ENCODE measurements around the gene HLA-A. TPM values are rescaled to one million over a fixed set of nuclear protein-coding genes. Genes with fewer than 3 reads are reported as not detected.
A peak's percentile ranks its signal among the peaks of the same experiment; 100 is the strongest.
"Not testable (repeated sequence)": the region's sequence is repeated elsewhere in the genome, so short reads cannot be mapped to it uniquely, and the experiment has no call there.

HLA-A gene
- total and polyA plus RNA-seq, 2 of the 13 experiments (the other 11 are each of a cell fraction or from before 2014, with no cell fraction given): 345 to 527 TPM

DNA sequence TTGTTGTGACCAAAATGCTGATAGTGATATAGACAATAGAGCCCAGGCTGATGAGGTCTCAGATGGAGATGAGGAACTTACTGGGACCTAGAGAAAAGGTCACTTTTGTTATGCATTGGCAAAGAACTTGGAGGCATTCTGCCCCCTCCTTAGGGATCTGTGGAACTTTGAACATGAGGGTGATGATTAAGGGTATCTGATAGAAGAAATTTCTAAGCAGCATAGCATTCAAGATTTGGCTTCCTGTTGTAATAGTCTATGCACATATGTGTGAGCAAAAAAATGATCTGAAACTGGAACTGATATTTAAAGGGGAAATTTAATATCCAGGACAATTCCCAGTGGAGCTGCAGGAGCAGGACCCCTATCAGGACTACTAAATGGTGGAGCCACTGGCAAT, 17.1 kb downstream of the HLA-A start:
- Histone ChIP-seq H3K79me2 (ENCODE audit: insufficient read depth, low read length) (peaks cover 8% of the 10 kb centered on the region), H3K9me3 (ENCODE audit: low read length) (no peaks in the 10 kb centered on the region), H3K4me2 (ENCODE audit: low read depth, low read length) (no peak overlapping the region), H4K20me1 (ENCODE audit: insufficient read depth, low read length) (no peaks in the 10 kb centered on the region), H3K4me3 (replicated peaks in 1 of 3; ENCODE audit: insufficient read depth in 1 of 3, low read depth in 2 of 3, low read length in 3 of 3) (no peak overlapping the region), H3K36me3 (replicated peaks in 1 of 2; ENCODE audit: control insufficient read depth in 1 of 2, insufficient read depth in 2 of 2, low read length in 2 of 2) (0 out of 5 replicates have a peak, but pooled peaks cover 0 to 3% of the 10 kb centered on the region in 2 experiments), H3K27me3 (ENCODE audit: control insufficient read depth in 1 of 2, insufficient read depth in 2 of 2, low read length in 2 of 2) (no peaks in the 10 kb centered on the region), H3K9ac (ENCODE audit: insufficient read depth, low read depth, low read length) (no peak overlapping the region), H2AFZ (ENCODE audit: low read length) (no peak overlapping the region), H3K4me1 (ENCODE audit: insufficient read depth, low read length) (peaks cover 10% of the 10 kb centered on the region), H3K27ac (ENCODE audit: extremely low read length, insufficient read depth, low read length) (no peak overlapping the region)
- ChIA-PET POLR2A (interaction anchor here (1.0 kb wide), 1 partner anchor 17 kb away, joined by 5 read pairs; no protein-coding TSS in a partner anchor), CTCF (ENCODE audit: low intra/inter-chr PET ratio, low total read pairs) (no interaction called here)
- intact Hi-C loops (cut with micrococcal nuclease; ENCODE audit: unreplicated experiment): no loop called here
- BruUV-seq (replicated peaks): no TSS peak
- ATAC-seq (no peak), FAIRE-seq (no peak), DNase-seq (ENCODE audit: low spot score) (no peak)
- in situ Hi-C loops (cut with HindIII; ENCODE audit: extremely low pct_ligation_motif_present, low pct_unique_long_range_greater_than_20kb): no loop called here
- TF ChIP-seq MNT (IDR thresholded peaks at IDR 0.05) (no peak), PPARG (CRISPR knock-in tag; conservative IDR thresholded peaks at IDR 0.05) (no peak)
- TF ChIP-seq, protein P1, sequence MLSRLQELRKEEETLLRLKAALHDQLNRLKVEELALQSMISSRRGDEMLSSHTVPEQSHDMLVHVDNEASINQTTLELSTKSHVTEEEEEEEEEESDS (CRISPR knock-in tag; IDR thresholded peaks at IDR 0.05; ENCODE audit: borderline replicate concordance): no peak

- H4K20me1 ChIP-seq (ENCODE audit: insufficient read depth, low read length): no peaks in the 10 kb centered on the region
- in situ Hi-C loops (cut with HindIII; ENCODE audit: extremely low pct_ligation_motif_present, low pct_unique_long_range_greater_than_20kb) (no loop called here), intact Hi-C loops (cut with micrococcal nuclease; ENCODE audit: unreplicated experiment) (no loop called here)
- ChIA-PET CTCF (ENCODE audit: low intra/inter-chr PET ratio, low total read pairs) (no interaction called here), POLR2A (interaction anchor here (1.0 kb wide), 1 partner anchor 14 kb away, joined by 3 read pairs; no protein-coding TSS in a partner anchor)
- WGBS (ENCODE audit: low lambda C conversion rate): 97% methylated on average over 1 of the region's 1 CpG
- H3K9me3 ChIP-seq (ENCODE audit: low read length): no peaks in the 10 kb centered on the region
- FAIRE-seq: no peak
- no peaks in the 10 kb centered on the region for H3K36me3 ChIP-seq (replicated peaks in 1 of 2; ENCODE audit: control insufficient read depth in 1 of 2, insufficient read depth in 2 of 2, low read length in 2 of 2)
- H2AFZ ChIP-seq (ENCODE audit: low read length): no peak overlapping the region
- no peak overlapping the region for H3K27ac ChIP-seq (ENCODE audit: extremely low read length, insufficient read depth, low read length)
- no peak overlapping the region for H3K9ac ChIP-seq (ENCODE audit: insufficient read depth, low read depth, low read length)
- H3K79me2 ChIP-seq (ENCODE audit: insufficient read depth, low read length): peaks cover 14% of the 10 kb centered on the region
- H3K4me2 ChIP-seq (ENCODE audit: low read depth, low read length): no peak overlapping the region
- BruUV-seq (replicated peaks): no TSS peak
- no peaks in the 10 kb centered on the region; a peak in 1 of 5 replicates for H3K27me3 ChIP-seq (ENCODE audit: control insufficient read depth in 1 of 2, insufficient read depth in 2 of 2, low read length in 2 of 2)
- no peak for DNase-seq (ENCODE audit: low spot score)
- H3K4me3 ChIP-seq (replicated peaks in 1 of 3; ENCODE audit: insufficient read depth in 1 of 3, low read depth in 2 of 3, low read length in 3 of 3): no peak overlapping the region
- 0 out of 2 replicates have a peak, but pooled peaks have one; percentile 22 for TF ChIP-seq ATF1 (CRISPR knock-in tag; IDR thresholded peaks at IDR 0.05)
- no peak for TF ChIP-seq ZNF3 (CRISPR knock-in tag; IDR thresholded peaks at IDR 0.05)
- peaks cover 24% of the 10 kb centered on the region for H3K4me1 ChIP-seq (ENCODE audit: insufficient read depth, low read length)
- ATAC-seq: no peak
Measured at GRCh38 chr6:29961966-29962365, 19.6 kb downstream of the HLA-A start.

GRCh38 chr6:29963697-29964096, 21.4 kb downstream of the HLA-A start:
- H3K27ac ChIP-seq (ENCODE audit: extremely low read length, insufficient read depth, low read length); H3K9ac ChIP-seq (ENCODE audit: insufficient read depth, low read depth, low read length); H3K4me2 ChIP-seq (ENCODE audit: low read depth, low read length); CTCF ChIA-PET (ENCODE audit: low intra/inter-chr PET ratio, low total read pairs); H3K36me3 ChIP-seq (replicated peaks in 1 of 2; ENCODE audit: control insufficient read depth in 1 of 2, insufficient read depth in 2 of 2, low read length in 2 of 2); BruUV-seq (replicated peaks); H3K4me3 ChIP-seq (replicated peaks in 1 of 3; ENCODE audit: insufficient read depth in 1 of 3, low read depth in 2 of 3, low read length in 3 of 3); in situ Hi-C loops (cut with HindIII; ENCODE audit: extremely low pct_ligation_motif_present, low pct_unique_long_range_greater_than_20kb); FAIRE-seq; H4K20me1 ChIP-seq (ENCODE audit: insufficient read depth, low read length); H3K9me3 ChIP-seq (ENCODE audit: low read length); intact Hi-C loops (cut with micrococcal nuclease; ENCODE audit: unreplicated experiment); H3K27me3 ChIP-seq (ENCODE audit: control insufficient read depth in 1 of 2, insufficient read depth in 2 of 2, low read length in 2 of 2); H2AFZ ChIP-seq (ENCODE audit: low read length); ATAC-seq; DNase-seq (ENCODE audit: low spot score): not testable (repeated sequence)
- POLR2A ChIA-PET: interaction anchor here (1.4 to 4.8 kb wide), 3 partner anchors 13 to 138 kb away, joined by 5 to 76 read pairs (median 8); no protein-coding TSS in a partner anchor
- H3K79me2 ChIP-seq (ENCODE audit: insufficient read depth, low read length): peaks cover 14% of the 10 kb centered on the region
- WGBS (ENCODE audit: low lambda C conversion rate): 80% methylated on average over 2 of the region's 2 CpGs
- H3K4me1 ChIP-seq (ENCODE audit: insufficient read depth, low read length): peaks cover 38% of the 10 kb centered on the region

All from HepG2 (cell line).